Activated B cell treated with CpG ODN at 0.5 μM for 24 hours (primary cell): ENCODE data around the gene RGMB. TPM values are rescaled to one million over a fixed set of nuclear protein-coding genes. Genes with fewer than 3 reads are reported as not detected.

Experiments
- ATAC-seq: fragments of 200-7000 bp; cut with Tn5 transposase; one replicate; pipeline ENCODE4 v1.10.0; 2021; ENCODE audit warnings: low read depth, mild to moderate bottlenecking, moderate library complexity
- CTCF ChIA-PET: fragments of 350-600 bp; sonication (Branson Sonifier 250); formaldehyde crosslinking; loops from one replicate; lab custom pipeline; 2021; ENCODE audit warnings: antibody characterized with exemption; lab: Charles Lee
- POLR2A ChIA-PET: fragments of 350-600 bp; sonication (Branson Sonifier 250); formaldehyde crosslinking; loops from one replicate; lab custom pipeline; 2021; ENCODE audit warnings: antibody characterized with exemption; lab: Charles Lee
- DNase-seq: peaks from one replicate; pipeline ENCODE4 v3.0.0; 2022
- H3K27ac Mint-ChIP-seq: one replicate; pipeline ENCODE4 v1.8.0; 2020; ENCODE audit warnings: mixed read lengths
- H3K27me3 Mint-ChIP-seq: one replicate; pipeline ENCODE4 v1.8.0; 2021; ENCODE audit warnings: mixed read lengths
- H3K36me3 Mint-ChIP-seq: one replicate; pipeline ENCODE4 v1.8.0; 2021; ENCODE audit warnings: low read depth, mixed read lengths
- H3K4me1 Mint-ChIP-seq: one replicate; pipeline ENCODE4 v1.8.0; 2021; ENCODE audit warnings: mixed read lengths
- H3K4me3 Mint-ChIP-seq: one replicate; pipeline ENCODE4 v1.8.0; 2020; ENCODE audit warnings: mild to moderate bottlenecking, mixed read lengths
- H3K9me3 Mint-ChIP-seq: one replicate; pipeline ENCODE4 v1.8.0; 2020; ENCODE audit warnings: mixed read lengths
- intact Hi-C: fragments of 100-400 bp; cut with micrococcal nuclease; formaldehyde crosslinking; loops from one replicate; pipeline ENCODE4 v1.15.1; 2024
- total RNA-seq: library from RNA; stranded (reverse); gene quantifications from 2 replicates; pipeline ENCODE4 v1.2.3, GENCODE V29; 2022
- TF ChIP-seq, protein P1 (sequence below): fragments of 200-600 bp; IDR thresholded peaks from one replicate; pipeline ENCODE4 v1.8.0; 2022; ENCODE audit warnings: antibody characterized with exemption, mild to moderate bottlenecking

The RGMB gene
- total RNA-seq, 1 donor from 2014 or later, result 13.8 TPM

GRCh38 chr5:98770911-98771322 is 2.5 kb upstream of the RGMB start:
- ChIA-PET POLR2A (interaction anchor here (0.6 to 3.4 kb wide), 3 partner anchors 158 to 1963 kb away, joined by 3 to 13 read pairs (median 6); partner anchors contain the start of genes CHD1 and ERAP1), CTCF (interaction anchor here (0.8 to 3.7 kb wide), 3 partner anchors 26 to 1540 kb away, joined by 3 to 35 read pairs (median 5); no protein-coding TSS in a partner anchor)
- Mint-ChIP-seq H3K27ac (peak overlapping the region; percentile 85), H3K4me3 (peak overlapping the region; percentile 96), H3K27me3 (peaks cover 16% of the 10 kb centered on the region), H3K4me1 (peaks cover 57% of the 10 kb centered on the region), H3K36me3 (peaks cover 8% of the 10 kb centered on the region), H3K9me3 (no peaks in the 10 kb centered on the region)
- TF ChIP-seq, protein P1, sequence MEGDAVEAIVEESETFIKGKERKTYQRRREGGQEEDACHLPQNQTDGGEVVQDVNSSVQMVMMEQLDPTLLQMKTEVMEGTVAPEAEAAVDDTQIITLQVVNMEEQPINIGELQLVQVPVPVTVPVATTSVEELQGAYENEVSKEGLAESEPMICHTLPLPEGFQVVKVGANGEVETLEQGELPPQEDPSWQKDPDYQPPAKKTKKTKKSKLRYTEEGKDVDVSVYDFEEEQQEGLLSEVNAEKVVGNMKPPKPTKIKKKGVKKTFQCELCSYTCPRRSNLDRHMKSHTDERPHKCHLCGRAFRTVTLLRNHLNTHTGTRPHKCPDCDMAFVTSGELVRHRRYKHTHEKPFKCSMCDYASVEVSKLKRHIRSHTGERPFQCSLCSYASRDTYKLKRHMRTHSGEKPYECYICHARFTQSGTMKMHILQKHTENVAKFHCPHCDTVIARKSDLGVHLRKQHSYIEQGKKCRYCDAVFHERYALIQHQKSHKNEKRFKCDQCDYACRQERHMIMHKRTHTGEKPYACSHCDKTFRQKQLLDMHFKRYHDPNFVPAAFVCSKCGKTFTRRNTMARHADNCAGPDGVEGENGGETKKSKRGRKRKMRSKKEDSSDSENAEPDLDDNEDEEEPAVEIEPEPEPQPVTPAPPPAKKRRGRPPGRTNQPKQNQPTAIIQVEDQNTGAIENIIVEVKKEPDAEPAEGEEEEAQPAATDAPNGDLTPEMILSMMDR, result no peak
- ATAC-seq (no peak), DNase-seq (no peak)
- intact Hi-C loops, result loop anchor here (1.0 to 5.0 kb wide), 5 partner anchors 56 to 1964 kb away; partner anchors contain the start of genes ERAP1 and FAM174A

- POLR2A ChIA-PET, result interaction anchor here (0.6 to 3.4 kb wide), 2 partner anchors 158 to 1964 kb away, joined by 6 to 13 read pairs; partner anchors contain the start of genes CHD1 and ERAP1
- Mint-ChIP-seq H3K27me3 (peaks cover 16% of the 10 kb centered on the region), H3K4me1 (peaks cover 62% of the 10 kb centered on the region)
These were observed 1.9 kb upstream of the RGMB start for GRCh38 chr5:98771382-98772109.

DNA sequence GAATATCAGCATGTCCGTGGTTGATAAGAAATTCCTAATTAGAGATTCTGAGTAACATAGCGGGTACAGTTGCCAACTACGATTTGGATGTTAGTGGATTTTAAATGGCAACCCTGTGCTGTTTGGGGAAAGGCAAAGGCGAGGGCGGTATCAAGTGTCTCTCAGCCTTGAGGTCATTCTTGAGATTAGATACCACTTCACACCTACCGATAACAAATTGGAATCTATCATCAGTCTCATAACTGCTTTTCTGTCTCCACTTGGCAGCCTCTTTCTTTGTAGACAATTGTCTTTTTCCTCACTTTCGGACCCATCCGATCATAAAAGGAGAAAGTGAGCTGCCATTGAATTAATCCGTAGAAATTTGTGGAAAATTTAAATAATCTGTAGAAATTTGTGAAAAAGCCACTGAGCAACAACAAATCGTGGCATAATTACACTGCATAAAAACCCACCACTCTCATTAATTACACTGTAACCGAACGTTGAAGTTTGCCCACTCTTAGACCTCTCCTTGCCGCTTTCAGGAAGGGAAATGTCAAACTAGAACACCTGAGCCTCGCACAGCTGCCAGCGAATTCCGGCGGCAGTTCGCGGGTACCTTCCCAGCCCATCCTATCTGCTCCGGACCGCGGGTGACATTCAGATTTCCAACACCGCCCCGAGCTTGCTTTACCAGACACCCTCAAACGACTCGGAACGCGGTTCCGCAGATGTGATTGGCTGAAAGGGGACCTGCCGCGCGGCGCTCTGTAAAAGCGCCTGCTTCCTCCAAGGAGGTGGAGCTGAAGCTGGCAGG is 849 bp upstream of the RGMB start:
- intact Hi-C loops, result loop anchor here (1.0 to 5.0 kb wide), 7 partner anchors 24 to 1965 kb away; partner anchors contain the start of genes CHD1, ERAP1 and RIOK2
- no peak for DNase-seq
- CTCF ChIA-PET, result no interaction called here
- H3K4me1 Mint-ChIP-seq, result peaks cover 63% of the 10 kb centered on the region
- H3K27me3 Mint-ChIP-seq, result peaks cover 11% of the 10 kb centered on the region
- TF ChIP-seq, protein P1, result no peak
- H3K27ac Mint-ChIP-seq, result peak overlapping the region; percentile 96
- no peaks in the 10 kb centered on the region for H3K9me3 Mint-ChIP-seq
- peak overlapping the region; percentile 96 for H3K4me3 Mint-ChIP-seq
- peaks cover 8% of the 10 kb centered on the region for H3K36me3 Mint-ChIP-seq
- ATAC-seq, result peak; percentile 38
- POLR2A ChIA-PET, result interaction anchor here (1.4 to 3.4 kb wide), 2 partner anchors 156 to 255 kb away, joined by 5 to 13 read pairs; partner anchors contain the start of gene CHD1

More at GRCh38 chr5:98771382-98772109, 1.9 kb upstream of the RGMB start:
- TF ChIP-seq, protein P1, result peak; percentile 43
- peaks cover 8% of the 10 kb centered on the region for H3K36me3 Mint-ChIP-seq
- H3K27ac Mint-ChIP-seq, result peak overlapping the region; percentile 85
- CTCF ChIA-PET, result interaction anchor here (0.8 to 3.7 kb wide), 3 partner anchors 25 to 1540 kb away, joined by 3 to 35 read pairs (median 5); no protein-coding TSS in a partner anchor
- DNase-seq, result no peak
- peak overlapping the region; percentile 96 for H3K4me3 Mint-ChIP-seq
- no peaks in the 10 kb centered on the region for H3K9me3 Mint-ChIP-seq
- intact Hi-C loops, result loop anchor here (1.0 to 5.0 kb wide), 5 partner anchors 55 to 1964 kb away; partner anchors contain the start of genes ERAP1 and FAM174A
- ATAC-seq, result no peak

GRCh38 chr5:98773214-98773463 is 324 bp upstream of the RGMB start:
- TF ChIP-seq, protein P1, result no peak
- POLR2A ChIA-PET, result interaction anchor here (1.4 to 3.4 kb wide), 2 partner anchors 156 to 254 kb away, joined by 5 to 13 read pairs; partner anchors contain the start of gene CHD1
- ATAC-seq (no peak), DNase-seq (no peak)
- H3K4me3 Mint-ChIP-seq, result peak overlapping the region; percentile 96
- H3K27me3 Mint-ChIP-seq, result peaks cover 7% of the 10 kb centered on the region
- H3K36me3 Mint-ChIP-seq, result peaks cover 8% of the 10 kb centered on the region
- CTCF ChIA-PET, result no interaction called here
- intact Hi-C loops, result loop anchor here (1.0 to 5.0 kb wide), 7 partner anchors 23 to 1966 kb away; partner anchors contain the start of genes CHD1, ERAP1 and RIOK2
- peak overlapping the region; percentile 96 for H3K27ac Mint-ChIP-seq
- H3K4me1 Mint-ChIP-seq, result peaks cover 60% of the 10 kb centered on the region
- H3K9me3 Mint-ChIP-seq, result no peaks in the 10 kb centered on the region
